Erythroblast (primary cell): ENCODE measurements around the gene FBLN2.

Source experiments
- DNase-seq, 2 experiments: peaks; one replicate each; lab custom pipeline; 2025; lab: John Stamatoyannopoulos, UW
- GATA1 ChIP-seq: IDR thresholded peaks from 2 replicates; pipeline ENCODE4 v1.6.1; 2011; ENCODE audit warnings: low read depth, mild to moderate bottlenecking, control low read depth, low read length, moderate library complexity
- POLR2A ChIP-seq: IDR thresholded peaks from 2 replicates; pipeline ENCODE4 v1.6.1; 2011; ENCODE audit warnings: mild to moderate bottlenecking, low read length

FBLN2 gene

GRCh38 chr3:13588993-13589392, 40.1 kb downstream of the FBLN2 start:
- TF ChIP-seq GATA1 (no peak), POLR2A (no peak)
- no peak for DNase-seq

GRCh38 chr3:13590841-13591520, 42.1 kb downstream of the FBLN2 start:
- TF ChIP-seq POLR2A (no peak), GATA1 (no peak)
- no peak for DNase-seq

GRCh38 chr3:13593615-13594014, 44.7 kb downstream of the FBLN2 start:
- DNase-seq: no peak
- no peak for TF ChIP-seq POLR2A
- no peak for TF ChIP-seq GATA1

GRCh38 chr3:13594146-13594545, 45.2 kb downstream of the FBLN2 start:
- TF ChIP-seq POLR2A: no peak
- no peak for TF ChIP-seq GATA1
- no peak for DNase-seq

GRCh38 chr3:13594991-13595421, 46.1 kb downstream of the FBLN2 start:
- no peak for DNase-seq
- no peak for TF ChIP-seq POLR2A
- no peak for TF ChIP-seq GATA1

GRCh38 chr3:13595485-13595884, 46.6 kb downstream of the FBLN2 start:
- no peak for TF ChIP-seq POLR2A
- no peak for DNase-seq

GRCh38 chr3:13596426-13597205, 47.7 kb downstream of the FBLN2 start:
- DNase-seq: no peak

GRCh38 chr3:13597661-13598060, 48.7 kb downstream of the FBLN2 start:
- TF ChIP-seq GATA1: no peak
- no peak for TF ChIP-seq POLR2A
- DNase-seq: no peak

More at GRCh38 chr3:13596426-13597205, 47.7 kb downstream of the FBLN2 start:
- TF ChIP-seq POLR2A (no peak), GATA1 (no peak)

- TF ChIP-seq POLR2A (no peak), GATA1 (no peak)
These were observed 49.3 kb downstream of the FBLN2 start for GRCh38 chr3:13598201-13598600.

GRCh38 chr3:13598926-13599886, 50.3 kb downstream of the FBLN2 start:
- DNase-seq: no peak

More at GRCh38 chr3:13598201-13598600, 49.3 kb downstream of the FBLN2 start:
- DNase-seq: no peak

GRCh38 chr3:13599887-13600450, 51.0 kb downstream of the FBLN2 start:
- TF ChIP-seq GATA1 (no peak), POLR2A (no peak)
- DNase-seq: no peak

More at GRCh38 chr3:13598926-13599886, 50.3 kb downstream of the FBLN2 start:
- no peak for TF ChIP-seq GATA1
- no peak for TF ChIP-seq POLR2A

- TF ChIP-seq POLR2A (no peak), GATA1 (no peak)
- no peak for DNase-seq
These were observed 52.2 kb downstream of the FBLN2 start for GRCh38 chr3:13600950-13601691.
